Suprapubic skin (tissue), 4 donors: Measurements from ENCODE around the gene MCCC2. TPM values are rescaled to one million over a fixed set of nuclear protein-coding genes. Genes with fewer than 3 reads are reported as not detected.

Experiments
- DNase-seq, 2 donors: peaks; one replicate each; pipeline ENCODE4 v3.0.0-alpha.2; 2019; ENCODE audit warnings: low spot score in 2 of 2
- H3K27ac ChIP-seq: fragments of 200-600 bp; sonication (generic); one replicate; pipeline ENCODE4 v1.5.1; 2019
- H3K27me3 ChIP-seq: fragments of 200-600 bp; sonication (generic); one replicate; pipeline ENCODE4 v1.5.1; 2019
- H3K36me3 ChIP-seq: fragments of 200-600 bp; sonication (generic); one replicate; pipeline ENCODE4 v1.5.1; 2019
- H3K4me1 ChIP-seq: fragments of 200-600 bp; sonication (generic); one replicate; pipeline ENCODE4 v1.5.1; 2019
- H3K4me3 ChIP-seq: fragments of 200-600 bp; sonication (generic); one replicate; pipeline ENCODE4 v1.5.1; 2019; ENCODE audit warnings: mild to moderate bottlenecking
- H3K9me3 ChIP-seq: fragments of 200-600 bp; sonication (generic); one replicate; pipeline ENCODE4 v1.5.1; 2019
- CTCF ChIP-seq, 2 donors: fragments of 200-600 bp in 1 of 2; fragments of 450-650 bp in 1 of 2; sonication (generic) in 1 of 2; IDR thresholded peaks; one replicate each; pipeline ENCODE4 v1.5.1; 2016 to 2019; ENCODE audit warnings: antibody characterized with exemption in 2 of 2, mild to moderate bottlenecking in 1 of 2, moderate library complexity in 1 of 2
- EP300 ChIP-seq: sonication (generic); formaldehyde crosslinking; IDR thresholded peaks from one replicate; pipeline ENCODE4 v1.6.1; 2017; ENCODE audit warnings: antibody characterized with exemption
- POLR2A ChIP-seq, 2 donors: fragments of 450-650 bp; IDR thresholded peaks; one replicate each; pipeline ENCODE4 v1.6.1; 2017; ENCODE audit warnings: antibody characterized with exemption in 2 of 2, mild to moderate bottlenecking in 2 of 2, moderate library complexity in 2 of 2
- POLR2AphosphoS5 ChIP-seq, 3 donors: sonication (generic); formaldehyde crosslinking; IDR thresholded peaks; one replicate each; pipeline ENCODE4 v1.6.1; 2017; ENCODE audit warnings: antibody characterized with exemption in 3 of 3
- WGBS: methylation state at CpG from one replicate; pipeline ENCODE4 v1.1.5; 2018; 5-methylcytosine and 5-hydroxymethylcytosine counted together
- total RNA-seq, 4 donors: library from RNA; depleted of rRNA; stranded (reverse); fragments of >200 nt; gene quantifications; one replicate each; pipeline ENCODE4 v1.1.0, GENCODE V29; 2016

The MCCC2 gene
- total RNA-seq, 4 donors from 2014 or later: 21.4 to 50.0 (median 35.8) TPM

GRCh38 chr5:71679714-71680113, 92.6 kb downstream of the MCCC2 start:
- Histone ChIP-seq H3K4me3 (no peak overlapping the region), H3K27me3 (no peaks in the 10 kb centered on the region), H3K36me3 (no peaks in the 10 kb centered on the region), H3K4me1 (no peaks in the 10 kb centered on the region), H3K27ac (no peak overlapping the region), H3K9me3 (no peaks in the 10 kb centered on the region)
- 70% methylated on average over 5 of the region's 5 CpGs for whole genome bisulfite sequencing
- no peak for TF ChIP-seq POLR2AphosphoS5 (IDR thresholded peaks at IDR 0.05)
- no peak for TF ChIP-seq EP300
- TF ChIP-seq POLR2A (IDR thresholded peaks at IDR 0.05): no peak
- DNase-seq: no peak

DNA sequence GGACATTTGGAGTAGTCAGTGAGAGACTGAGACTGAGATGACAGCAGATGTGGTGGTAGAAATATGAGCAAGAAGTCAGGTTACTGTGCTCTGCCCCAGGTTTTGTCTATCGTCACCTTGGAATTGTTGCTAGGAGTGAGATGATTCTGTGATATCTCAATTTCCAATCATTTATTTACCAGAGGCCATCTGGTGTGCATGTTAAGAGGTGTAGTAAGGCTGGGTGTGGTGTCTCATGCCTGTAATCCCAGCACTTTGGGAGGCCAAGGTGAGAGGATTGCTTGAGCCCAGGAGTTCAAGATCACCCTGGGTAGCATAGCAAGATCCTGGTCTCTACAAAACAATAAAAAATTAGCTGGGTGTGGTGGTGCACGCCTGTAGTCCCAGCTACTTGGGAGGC, 93.4 kb downstream of the MCCC2 start:
- Histone ChIP-seq H3K27me3 (no peaks in the 10 kb centered on the region), H3K36me3 (no peaks in the 10 kb centered on the region), H3K4me1 (no peaks in the 10 kb centered on the region), H3K27ac (no peak overlapping the region), H3K9me3 (no peaks in the 10 kb centered on the region), H3K4me3 (no peak overlapping the region)
- WGBS: 87% methylated on average over 2 of the region's 2 CpGs
- DNase-seq: no peak
- TF ChIP-seq POLR2A (IDR thresholded peaks at IDR 0.05): no peak

GRCh38 chr5:71681296-71681695, 94.2 kb downstream of the MCCC2 start:
- no peaks in the 10 kb centered on the region for H3K27me3 ChIP-seq
- no peak for DNase-seq

GRCh38 chr5:71684309-71684708, 97.2 kb downstream of the MCCC2 start:
- Histone ChIP-seq H3K27ac (no peak overlapping the region), H3K4me1 (no peaks in the 10 kb centered on the region), H3K36me3 (no peaks in the 10 kb centered on the region), H3K27me3 (no peaks in the 10 kb centered on the region), H3K4me3 (no peak overlapping the region), H3K9me3 (no peaks in the 10 kb centered on the region)
- WGBS: 95% methylated on average over 2 of the region's 2 CpGs
- TF ChIP-seq POLR2A (IDR thresholded peaks at IDR 0.05) (no peak), CTCF (IDR thresholded peaks at IDR 0.05) (no peak), EP300 (no peak), POLR2AphosphoS5 (IDR thresholded peaks at IDR 0.05) (no peak)
- DNase-seq: no peak

More at GRCh38 chr5:71681296-71681695, 94.2 kb downstream of the MCCC2 start:
- WGBS: 24% methylated on average over 3 of the region's 3 CpGs
- no peak overlapping the region for H3K4me3 ChIP-seq
- no peak for TF ChIP-seq POLR2A (IDR thresholded peaks at IDR 0.05)
- TF ChIP-seq POLR2AphosphoS5 (IDR thresholded peaks at IDR 0.05): no peak
- no peak for TF ChIP-seq EP300
- no peak for TF ChIP-seq CTCF (IDR thresholded peaks at IDR 0.05)
- H3K36me3 ChIP-seq: no peaks in the 10 kb centered on the region
- H3K9me3 ChIP-seq: no peaks in the 10 kb centered on the region
- no peaks in the 10 kb centered on the region for H3K4me1 ChIP-seq
- no peak overlapping the region for H3K27ac ChIP-seq

DNA sequence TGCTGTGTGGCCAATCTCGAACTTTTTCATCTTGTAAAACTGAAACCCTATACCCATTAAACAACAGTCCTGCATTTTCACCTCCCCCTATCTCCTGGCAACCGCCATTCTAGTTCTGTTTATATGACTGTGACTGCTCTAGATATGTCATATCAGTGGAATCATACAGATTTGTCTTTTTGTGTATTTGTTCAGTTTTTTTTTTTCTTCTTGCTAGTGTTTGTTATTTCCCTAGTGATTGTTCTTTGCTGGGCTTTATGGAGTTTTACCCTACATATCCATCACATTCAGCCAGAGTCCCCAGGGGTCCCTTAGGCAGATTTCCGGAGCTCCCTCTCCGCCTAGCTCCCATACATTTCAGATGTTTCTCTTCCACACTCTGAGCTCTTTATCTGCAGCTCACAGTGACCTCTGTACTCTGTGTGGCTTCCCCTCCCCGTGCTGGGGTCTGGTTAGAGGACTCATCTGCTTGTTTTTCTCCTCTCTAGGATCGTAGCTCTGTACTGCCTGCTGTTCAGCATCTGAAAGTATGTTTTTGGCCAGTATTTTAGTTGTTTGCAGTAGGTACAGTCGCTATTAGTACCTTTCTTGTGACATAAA, 106.8 kb downstream of the MCCC2 start:
- TF ChIP-seq EP300: no peak
- WGBS: 58% methylated on average over 7 of the region's 7 CpGs
- H3K4me3 ChIP-seq: no peak overlapping the region
- H3K36me3 ChIP-seq: no peaks in the 10 kb centered on the region
- peaks cover 7% of the 10 kb centered on the region for H3K27me3 ChIP-seq
- DNase-seq: no peak
- no peak overlapping the region for H3K27ac ChIP-seq
- no peaks in the 10 kb centered on the region for H3K9me3 ChIP-seq
- no peaks in the 10 kb centered on the region for H3K4me1 ChIP-seq

- no peak for DNase-seq
- H3K9me3 ChIP-seq: no peaks in the 10 kb centered on the region
- WGBS: 75% methylated on average over 8 of the region's 8 CpGs
- TF ChIP-seq POLR2A (IDR thresholded peaks at IDR 0.05): no peak
- TF ChIP-seq CTCF (IDR thresholded peaks at IDR 0.05): no peak
- TF ChIP-seq EP300: no peak
- TF ChIP-seq POLR2AphosphoS5 (IDR thresholded peaks at IDR 0.05): no peak
- no peak overlapping the region for H3K4me3 ChIP-seq
- H3K4me1 ChIP-seq: no peaks in the 10 kb centered on the region
- H3K27ac ChIP-seq: no peak overlapping the region
- no peaks in the 10 kb centered on the region for H3K36me3 ChIP-seq
- H3K27me3 ChIP-seq: peaks cover 7% of the 10 kb centered on the region
Measured at GRCh38 chr5:71695071-71695470, 107.9 kb downstream of the MCCC2 start.

- DNase-seq: no peak
- Histone ChIP-seq H3K4me3 (no peak overlapping the region), H3K27ac (no peak overlapping the region), H3K27me3 (peaks cover 7% of the 10 kb centered on the region), H3K9me3 (no peaks in the 10 kb centered on the region), H3K4me1 (no peaks in the 10 kb centered on the region), H3K36me3 (no peaks in the 10 kb centered on the region)
- TF ChIP-seq EP300 (no peak), POLR2A (IDR thresholded peaks at IDR 0.05) (no peak), POLR2AphosphoS5 (IDR thresholded peaks at IDR 0.05) (no peak), CTCF (IDR thresholded peaks at IDR 0.05) (no peak)
Measured at GRCh38 chr5:71695595-71695994, 108.5 kb downstream of the MCCC2 start.
